HepG2 (cell line): Measurements from ENCODE around the gene SEC24A. TPM values are rescaled to one million over a fixed set of nuclear protein-coding genes. Genes with fewer than 3 reads are reported as not detected.

Experiments
- ARHGAP35 ChIP-seq: sonication (generic); formaldehyde crosslinking; IDR thresholded peaks from 2 replicates; pipeline ENCODE4 v1.9.0; 2022; ENCODE audit warnings: mild to moderate bottlenecking, inconsistent platforms, moderate library complexity, missing genetic modification reagents, borderline replicate concordance
- CBX1 ChIP-seq: IDR thresholded peaks from one replicate; pipeline ENCODE4 v1.6.1; 2016; ENCODE audit warnings: antibody characterized with exemption, low read depth
- CCDC6 ChIP-seq: sonication (generic); formaldehyde crosslinking; IDR thresholded peaks from 2 replicates; pipeline ENCODE4 v1.8.1; 2022; ENCODE audit warnings: mild to moderate bottlenecking, missing genetic modification reagents, moderate library complexity
- CSRNP2 ChIP-seq: sonication (generic); formaldehyde crosslinking; conservative IDR thresholded peaks from 2 replicates; pipeline ENCODE4 v1.8.0; 2022; ENCODE audit warnings: low read depth, missing genetic modification reagents
- DBP ChIP-seq: sonication (generic); formaldehyde crosslinking; IDR thresholded peaks from 2 replicates; pipeline ENCODE4 v1.4.0; 2020; ENCODE audit warnings: missing genetic modification reagents; ENCODE audit errors: not compliant biosample characterization
- DNMT1 ChIP-seq: sonication (generic); formaldehyde crosslinking; IDR thresholded peaks from 2 replicates; pipeline ENCODE4 v1.5.1; 2020; ENCODE audit warnings: mild to moderate bottlenecking, missing genetic modification reagents
- DPF2 ChIP-seq: sonication (generic); formaldehyde crosslinking; IDR thresholded peaks from 2 replicates; pipeline ENCODE4 v1.4.0; 2020; ENCODE audit warnings: mild to moderate bottlenecking, low read depth, missing genetic modification reagents, borderline replicate concordance
- GATAD2A ChIP-seq: IDR thresholded peaks from 2 replicates; pipeline ENCODE4 v1.6.1; 2016
- KLF11 ChIP-seq: IDR thresholded peaks from 2 replicates; pipeline ENCODE4 v1.6.1; 2016; ENCODE audit warnings: missing compliant biosample characterization
- NFYC ChIP-seq: IDR thresholded peaks from 2 replicates; pipeline ENCODE4 v1.6.1; 2016; ENCODE audit warnings: missing genetic modification reagents, missing compliant biosample characterization
- SATB2 ChIP-seq: sonication (generic); formaldehyde crosslinking; IDR thresholded peaks from 2 replicates; pipeline ENCODE4 v1.5.0; 2020; ENCODE audit warnings: missing genetic modification reagents
- TFE3 ChIP-seq: IDR thresholded peaks from 2 replicates; pipeline ENCODE4 v1.6.1; 2016
- TMF1 ChIP-seq: sonication (generic); formaldehyde crosslinking; IDR thresholded peaks from 2 replicates; pipeline ENCODE4 v1.8.1; 2022; ENCODE audit warnings: low read depth, missing genetic modification reagents
- YEATS4 ChIP-seq: sonication (generic); formaldehyde crosslinking; IDR thresholded peaks from 2 replicates; pipeline ENCODE4 v1.4.0; 2020; ENCODE audit warnings: missing genetic modification reagents, borderline replicate concordance
- ZBTB3 ChIP-seq: sonication (generic); formaldehyde crosslinking; IDR thresholded peaks from 2 replicates; pipeline ENCODE4 v1.4.0; 2020; ENCODE audit warnings: low read depth, mild to moderate bottlenecking, moderate library complexity, missing genetic modification reagents, borderline replicate concordance
- ZBTB8A ChIP-seq: sonication (generic); formaldehyde crosslinking; IDR thresholded peaks from 2 replicates; pipeline ENCODE4 v1.4.0; 2020; ENCODE audit warnings: mild to moderate bottlenecking, low read depth, missing genetic modification reagents, borderline replicate concordance
- ZFP82 ChIP-seq: sonication (generic); formaldehyde crosslinking; IDR thresholded peaks from 2 replicates; pipeline ENCODE4 v1.5.1; 2020; ENCODE audit warnings: mild to moderate bottlenecking, missing genetic modification reagents, borderline replicate concordance
- ZNF12 ChIP-seq: sonication (generic); formaldehyde crosslinking; IDR thresholded peaks from 2 replicates; pipeline ENCODE4 v1.5.0; 2020; ENCODE audit warnings: missing genetic modification reagents
- ZNF33A ChIP-seq: sonication (generic); formaldehyde crosslinking; IDR thresholded peaks from 2 replicates; pipeline ENCODE4 v1.5.1; 2020; ENCODE audit warnings: missing genetic modification reagents, mild to moderate bottlenecking, moderate library complexity, borderline replicate concordance
- ZNF562 ChIP-seq: sonication (generic); formaldehyde crosslinking; IDR thresholded peaks from 2 replicates; pipeline ENCODE4 v1.8.0; 2022; ENCODE audit warnings: missing genetic modification reagents, borderline replicate concordance
- ZNF574 ChIP-seq: sonication (generic); formaldehyde crosslinking; IDR thresholded peaks from 2 replicates; pipeline ENCODE4 v1.4.0; 2020; ENCODE audit warnings: missing genetic modification reagents
- ZNF629 ChIP-seq: sonication (generic); formaldehyde crosslinking; conservative IDR thresholded peaks from 2 replicates; pipeline ENCODE4 v1.5.0; 2020; ENCODE audit warnings: missing genetic modification reagents
- polyA plus RNA-seq, 8 experiments: library from polyadenylated mRNA; depleted of rRNA in 3 of 8; stranded (reverse) in 7 of 8; unstranded in 1 of 8; fragments of >200 nt; fragmentation: Illumina TruSeq in 4 of 8; extraction: Trizol in 4 of 8; gene quantifications; 2 replicates each; pipeline versions ENCODE4 v1.2.1 to v1.2.3, GENCODE V29; 2011 to 2016; ENCODE audit warnings: low read depth in 4 of 8, missing spikeins in 1 of 8, mixed read lengths in 1 of 8; ENCODE audit not compliant: insufficient read depth in 1 of 8
- total RNA-seq, 5 experiments: library from RNA; depleted of rRNA; stranded (reverse); fragments of >200 nt; fragmentation: Illumina TruSeq; extraction: Trizol; gene quantifications; 2 replicates each; pipeline ENCODE4 v1.2.3, GENCODE V29; 2016; ENCODE audit warnings: low read depth in 1 of 5

The SEC24A gene
- total and polyA plus RNA-seq, 2 of the 13 experiments (the other 11 are each of a cell fraction or from before 2014, with no cell fraction given): 30.5 to 56.8 TPM

GRCh38 chr5:134758504-134759341 is 110.1 kb downstream of the SEC24A start, which contains the start of gene DDX46 (continued):
- TF ChIP-seq ZNF574 (CRISPR knock-in tag): peak; percentile 100
- TF ChIP-seq GATAD2A (CRISPR knock-in tag): peak; percentile 82
- TF ChIP-seq ZNF629 (CRISPR knock-in tag): no peak
- TF ChIP-seq CBX1: peak; percentile 85
- TF ChIP-seq ARHGAP35 (CRISPR knock-in tag): peak; percentile 70; the same call in 1 of the 2 replicates
- no peak for TF ChIP-seq ZNF562 (CRISPR knock-in tag)
- TF ChIP-seq YEATS4: peak; percentile 96; the same call in 1 of the 2 replicates
- no peak for TF ChIP-seq ZNF33A (CRISPR knock-in tag)
- TF ChIP-seq NFYC (CRISPR knock-in tag): peak; percentile 51
- 0 out of 2 replicates have a peak, but pooled peaks have one; percentile 69 for TF ChIP-seq CCDC6
- peak; percentile 73 for TF ChIP-seq DBP
- peak; percentile 36; the same call in 1 of the 2 replicates for TF ChIP-seq ZNF12 (CRISPR knock-in tag)
- 0 out of 2 replicates have a peak, but pooled peaks have one; percentile 28 for TF ChIP-seq ZBTB8A (CRISPR knock-in tag)
- TF ChIP-seq SATB2 (CRISPR knock-in tag): 0 out of 2 replicates have a peak, but pooled peaks have one; percentile 24
- no peak for TF ChIP-seq DNMT1 (CRISPR knock-in tag)
- no peak for TF ChIP-seq CSRNP2
- TF ChIP-seq TMF1: peak; percentile 92; the same call in 1 of the 2 replicates
- TF ChIP-seq KLF11 (CRISPR knock-in tag): peak; percentile 87
- no peak for TF ChIP-seq DPF2 (CRISPR knock-in tag)
- peak; percentile 78; the same call in 1 of the 2 replicates for TF ChIP-seq ZFP82 (CRISPR knock-in tag)
- peak; percentile 54 for TF ChIP-seq TFE3
- TF ChIP-seq ZBTB3 (CRISPR knock-in tag): no peak
